ENCODE measurements around the gene DRC7.
A peak's percentile ranks its signal among the peaks of the same experiment; 100 is the strongest.

Gene DRC7

GRCh38 chr16:57694725-57695679 lies at the start of gene DRC7:
DRC7 (plus strand) TSS chr16:57694806; CDS start chr16:57697950, 3,144 bp downstream.
- DNase-seq = no peak

- DNase-seq = no peak
Measured at GRCh38 chr16:57645169-57645568, 49.4 kb upstream of the DRC7 start.

- DNase-seq = no peak
Measured at GRCh38 chr16:57645691-57646387, 48.8 kb upstream of the DRC7 start.

GRCh38 chr16:57646388-57647039 lies 48.1 kb upstream of the DRC7 start:
- DNase-seq = no peak

- no peak for DNase-seq
Measured at GRCh38 chr16:57647136-57647875, 47.3 kb upstream of the DRC7 start.

GRCh38 chr16:57648125-57648524 lies 46.5 kb upstream of the DRC7 start:
- DNase-seq = no peak

- peak; percentile 78 for DNase-seq
Measured at GRCh38 chr16:57648581-57649442, 45.8 kb upstream of the DRC7 start.

- no peak for DNase-seq
Measured at GRCh38 chr16:57649443-57649751, 45.2 kb upstream of the DRC7 start.

- DNase-seq = no peak
Measured at GRCh38 chr16:57649846-57650245, 44.8 kb upstream of the DRC7 start.

GRCh38 chr16:57651344-57652333 lies 43.0 kb upstream of the DRC7 start:
- no peak for DNase-seq

- no peak for DNase-seq
Measured at GRCh38 chr16:57652695-57653471, 41.7 kb upstream of the DRC7 start.

- no peak for DNase-seq
Measured at GRCh38 chr16:57653936-57654335, 40.7 kb upstream of the DRC7 start.

GRCh38 chr16:57656342-57656955 lies 38.2 kb upstream of the DRC7 start:
- DNase-seq = no peak

GRCh38 chr16:57657228-57657627 lies 37.4 kb upstream of the DRC7 start:
- DNase-seq = no peak

- DNase-seq = no peak
Measured at GRCh38 chr16:57658130-57658877, 36.3 kb upstream of the DRC7 start.

GRCh38 chr16:57658878-57659674 lies 35.5 kb upstream of the DRC7 start:
- DNase-seq = no peak

- DNase-seq = no peak
Measured at GRCh38 chr16:57660715-57661463, 33.7 kb upstream of the DRC7 start.
